GM19193 (cell line): ENCODE data around the gene MYO1E.

Experiments used
- POLR2A ChIP-seq: IDR thresholded peaks from 4 replicates; pipeline ENCODE4 v1.6.1; 2011; ENCODE audit not compliant: insufficient read depth, insufficient read length; ENCODE audit errors: extremely low read depth

Gene MYO1E

DNA sequence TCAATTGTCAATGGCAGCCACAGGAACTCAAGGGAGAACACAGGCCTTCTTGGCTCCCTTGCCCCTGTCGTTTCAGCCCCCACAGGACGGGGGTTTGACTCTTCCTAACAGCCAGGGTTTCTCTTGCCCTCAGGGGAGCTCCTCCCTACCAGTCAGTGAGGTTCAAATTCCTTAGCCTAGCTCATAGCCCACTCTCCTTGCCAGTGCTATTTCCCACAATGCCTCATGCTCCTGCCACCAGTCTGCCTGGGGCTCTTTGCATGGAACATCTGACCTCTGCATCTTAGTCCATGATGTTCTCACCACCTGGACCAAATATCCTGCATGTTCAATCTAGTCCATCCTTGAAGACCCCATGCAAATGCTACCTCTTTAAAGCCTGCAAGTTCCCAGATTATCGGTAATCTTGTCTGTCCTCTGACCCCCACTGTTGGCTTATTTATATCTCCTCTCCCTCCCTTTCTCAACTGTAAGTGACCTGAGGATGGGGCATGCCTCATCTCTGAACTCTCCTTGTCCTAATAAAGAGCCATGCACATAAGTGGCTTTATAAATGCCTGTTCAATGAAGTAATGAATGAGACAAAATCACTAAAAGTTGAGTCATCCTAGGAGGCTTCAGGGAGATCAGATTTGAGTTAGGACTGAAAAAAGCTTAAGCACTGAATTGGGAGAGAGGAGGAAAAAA is 78.0 kb downstream of the MYO1E start:
- no peak for TF ChIP-seq POLR2A

DNA sequence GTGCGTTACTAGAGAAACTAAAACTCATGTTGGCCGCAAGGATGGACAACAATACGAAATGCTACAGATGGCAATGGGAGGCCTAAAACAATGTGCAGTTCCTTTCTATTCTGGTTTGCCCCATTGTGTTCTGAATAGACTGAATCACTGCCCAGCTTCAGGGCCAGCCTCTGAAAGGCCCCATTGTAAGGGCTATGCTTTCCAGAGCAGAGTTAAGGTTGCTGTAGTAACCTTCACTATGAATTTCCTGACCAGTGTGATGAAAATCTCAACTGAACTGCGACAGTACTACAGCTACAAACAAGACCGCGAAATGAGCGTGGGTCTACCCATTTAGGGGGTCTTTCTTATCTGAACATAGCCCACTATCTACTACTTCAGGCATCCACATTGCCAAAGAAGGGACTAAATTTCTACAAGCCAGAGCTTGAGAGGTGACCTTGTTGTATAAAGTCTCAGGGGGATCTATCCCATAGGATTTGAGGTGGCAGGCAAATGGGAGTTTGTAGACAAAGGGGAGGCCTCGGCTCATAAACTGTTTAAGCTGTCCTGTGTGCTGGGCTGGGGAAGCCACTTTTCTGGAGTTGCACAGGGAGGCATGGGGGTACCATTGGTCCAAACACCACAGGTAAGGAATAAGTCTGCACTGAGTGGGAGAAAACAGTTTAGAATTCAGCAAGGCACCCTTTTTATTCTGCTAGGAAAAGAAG is 80.1 kb downstream of the MYO1E start:
- no peak for TF ChIP-seq POLR2A

DNA sequence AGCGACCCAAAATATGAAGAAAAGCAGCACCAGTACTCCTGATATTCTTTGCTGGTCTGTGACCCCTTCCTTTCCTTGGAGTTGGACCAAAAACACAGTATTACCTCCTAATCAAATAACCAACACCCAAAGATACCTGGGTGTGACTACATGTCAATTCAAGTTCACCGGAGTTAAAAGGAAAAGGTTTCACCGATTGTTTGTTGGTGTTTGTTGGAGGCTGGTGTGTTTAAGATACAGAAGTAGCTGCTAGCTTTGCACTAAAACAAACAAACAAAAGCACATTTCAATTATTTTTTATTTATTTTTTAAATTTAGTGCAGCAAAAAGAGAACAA is 81.5 kb downstream of the MYO1E start:
- TF ChIP-seq POLR2A: no peak

DNA sequence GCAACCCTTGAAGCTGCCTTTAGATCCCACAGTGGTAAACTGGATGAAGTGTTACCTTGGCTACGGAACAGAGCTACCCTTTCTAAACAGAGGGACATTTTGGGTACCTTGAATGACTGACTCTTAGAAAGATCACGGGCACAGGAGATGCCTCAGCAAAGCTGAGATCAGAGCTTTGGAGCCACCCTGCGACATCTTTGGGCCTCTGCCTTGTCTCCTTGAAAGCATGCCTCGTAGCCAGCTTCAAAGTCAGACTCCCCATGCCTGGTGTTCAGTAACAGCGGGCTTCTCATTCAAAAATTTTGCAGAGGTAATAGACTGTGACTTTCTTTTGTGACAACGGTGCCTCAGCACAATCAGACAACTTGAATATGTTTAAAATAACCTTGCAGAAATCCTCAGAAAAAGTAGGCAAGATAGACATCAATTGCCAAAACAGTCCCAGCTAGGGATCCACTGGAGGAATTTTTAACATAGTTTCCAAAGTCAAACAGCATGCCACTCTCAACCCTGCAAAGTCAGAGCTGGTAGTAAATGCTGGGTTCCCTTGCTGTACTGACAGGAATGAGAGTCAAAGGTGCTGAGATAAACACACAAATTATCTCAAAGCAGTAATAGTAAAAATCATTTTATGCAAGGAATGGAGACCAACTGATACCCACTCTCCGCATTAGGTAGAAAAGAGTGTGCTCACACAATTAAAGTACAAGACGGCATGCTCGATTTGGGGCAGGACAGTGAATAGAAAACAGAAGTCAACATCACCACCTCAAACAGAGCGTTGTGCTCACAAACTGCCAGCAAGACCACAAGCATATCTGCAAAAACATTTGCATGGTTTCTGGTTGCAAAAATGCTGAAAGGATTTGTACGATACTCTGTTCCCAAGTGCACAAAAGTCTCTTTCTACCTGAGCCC is 82.1 kb downstream of the MYO1E start:
- no peak for TF ChIP-seq POLR2A

DNA sequence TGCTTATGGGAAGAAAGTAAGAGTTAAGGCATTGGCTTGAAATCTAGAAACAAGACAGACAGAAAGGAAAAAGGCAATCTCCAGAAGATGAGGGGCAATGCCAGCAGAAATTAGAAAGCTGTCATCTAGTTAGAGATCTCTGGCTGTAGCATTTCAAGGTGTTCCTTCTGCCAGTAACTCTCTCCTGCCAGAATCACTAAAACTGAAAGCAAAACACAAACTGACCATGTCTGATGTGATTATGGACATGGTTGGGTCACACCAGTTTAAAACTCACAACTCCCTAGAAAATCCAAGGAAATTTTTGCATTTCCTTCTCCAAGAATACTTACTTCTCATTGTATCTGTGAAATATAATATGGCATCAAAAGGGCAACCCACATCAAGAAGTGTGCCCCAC is 83.1 kb downstream of the MYO1E start:
- no peak for TF ChIP-seq POLR2A

DNA sequence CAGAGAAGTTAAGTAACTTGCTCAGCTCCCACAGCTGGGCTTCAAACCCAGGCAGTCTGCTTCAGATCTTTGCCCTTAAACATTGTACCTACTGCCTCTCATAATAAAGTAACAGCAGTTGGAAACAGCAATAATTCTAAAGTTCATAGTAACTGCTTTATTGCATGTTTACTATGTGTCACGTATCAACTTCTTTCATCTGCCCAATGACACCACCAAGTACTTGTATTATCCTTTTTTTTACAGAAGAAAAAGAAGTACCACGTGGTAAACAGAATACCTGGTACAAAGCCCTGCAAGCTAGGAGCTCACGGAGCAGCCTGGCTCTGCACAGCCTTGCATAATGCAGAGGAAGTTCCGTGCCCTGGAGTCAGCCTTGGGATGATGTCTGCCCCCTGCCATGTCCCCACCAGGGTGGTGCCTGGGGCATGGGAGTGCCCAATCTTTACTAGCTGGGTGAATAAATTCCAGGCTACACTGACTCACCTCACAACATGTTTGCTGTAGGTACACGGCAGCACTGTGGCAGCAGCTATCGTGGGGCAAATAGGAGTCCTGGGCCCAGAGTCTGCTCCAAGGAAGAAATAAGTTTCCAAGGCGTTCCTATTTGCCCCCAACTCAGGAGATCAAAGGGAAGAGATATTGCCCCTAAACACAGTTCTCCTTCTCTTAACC is 88.8 kb downstream of the MYO1E start:
- no peak for TF ChIP-seq POLR2A

DNA sequence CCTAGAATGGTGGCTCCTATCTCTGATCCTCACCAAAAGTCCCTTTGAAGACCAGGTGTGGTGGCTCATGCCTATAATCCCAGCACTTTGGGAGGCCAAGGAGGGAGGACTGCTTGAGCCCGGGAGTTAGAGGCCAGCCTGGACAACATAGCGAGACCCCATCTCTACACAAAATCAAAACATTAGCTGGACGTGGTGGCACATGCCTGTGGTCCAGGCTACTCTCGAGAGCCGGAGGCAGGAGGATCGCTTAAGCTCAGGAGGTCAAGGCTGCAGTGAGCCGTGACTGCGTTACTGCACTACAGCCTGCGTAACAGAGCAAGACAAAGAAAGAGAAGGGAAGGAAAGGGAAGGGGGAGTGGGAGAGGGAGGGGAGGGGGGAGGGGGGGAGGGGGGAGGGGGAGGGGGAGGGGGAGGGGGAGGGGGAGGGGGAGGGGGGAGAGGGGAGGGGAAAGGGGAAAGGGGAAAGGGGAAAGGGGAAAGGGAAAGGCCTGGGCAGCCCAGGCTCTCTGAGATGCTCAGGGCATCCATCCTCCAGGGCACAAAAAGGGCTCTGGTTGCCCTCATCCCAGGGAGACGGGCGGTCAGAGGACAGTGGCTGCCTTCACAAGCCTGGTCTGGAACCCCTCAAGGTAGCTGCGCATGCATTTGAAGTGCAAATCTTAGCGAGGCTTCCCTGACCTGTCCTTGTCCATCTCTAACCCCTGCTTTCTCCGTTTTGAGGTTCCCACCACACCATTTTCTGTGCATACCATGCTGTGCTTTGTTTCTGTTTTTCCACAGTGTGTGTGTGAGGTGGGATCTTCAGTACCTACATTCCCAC is 89.9 kb downstream of the MYO1E start:
- no peak for TF ChIP-seq POLR2A

DNA sequence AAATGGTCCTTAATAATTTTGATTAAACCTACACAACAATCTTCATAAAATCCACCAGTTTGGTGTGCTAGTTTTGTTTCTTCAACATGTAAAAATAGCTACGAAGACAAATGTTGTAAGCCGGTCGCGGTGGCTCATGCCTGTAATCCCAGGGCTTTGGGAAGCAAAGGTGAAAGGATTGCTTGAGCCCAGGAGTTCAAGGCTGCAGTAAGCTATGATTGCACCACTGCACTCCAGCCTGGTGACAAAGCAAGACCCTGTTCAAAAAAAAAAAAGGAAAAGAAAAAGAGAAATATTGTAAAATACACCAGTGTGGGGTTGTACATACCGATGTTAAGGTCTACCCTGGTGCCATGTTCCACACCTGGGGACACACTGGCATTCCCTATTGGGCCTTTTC is 91.0 kb downstream of the MYO1E start:
- TF ChIP-seq POLR2A: no peak

DNA sequence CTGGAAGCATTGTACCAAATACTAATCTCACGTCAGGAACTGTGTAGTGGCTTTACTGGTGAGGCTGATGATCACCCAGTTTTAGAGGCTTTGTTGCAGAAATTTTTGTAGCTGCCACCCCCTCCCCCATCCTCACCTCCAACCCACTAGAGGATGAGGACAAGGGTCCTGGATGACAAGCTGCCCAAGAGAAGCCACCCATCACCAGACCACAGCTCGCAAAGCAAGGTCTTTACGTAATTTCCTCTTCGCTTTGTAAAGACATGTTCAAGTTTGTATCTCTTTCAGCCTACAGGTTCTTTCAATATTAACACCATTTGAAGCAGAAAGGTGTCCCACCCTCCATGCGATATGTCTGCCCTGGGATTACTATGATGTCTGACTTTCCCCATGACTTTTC is 91.8 kb downstream of the MYO1E start:
- TF ChIP-seq POLR2A: no peak

DNA sequence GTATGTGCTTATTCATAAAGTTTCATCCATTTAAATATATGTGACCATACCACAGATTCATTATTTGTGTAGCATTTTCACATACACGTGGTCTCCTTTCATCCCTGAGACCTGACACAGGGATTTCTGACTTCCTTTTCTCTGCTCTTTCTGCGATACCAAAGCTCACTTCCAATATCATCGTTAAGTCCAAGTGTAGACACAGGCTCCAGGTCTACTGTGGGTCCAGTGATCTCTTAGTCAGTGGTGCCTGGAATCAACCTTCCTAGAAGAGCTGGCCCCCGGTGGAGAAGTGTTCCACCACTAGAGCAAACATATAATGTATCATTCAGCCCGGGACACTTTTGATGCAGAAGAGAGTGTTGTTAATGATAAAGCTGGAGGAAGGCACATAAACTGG is 93.6 kb downstream of the MYO1E start:
- TF ChIP-seq POLR2A: no peak

DNA sequence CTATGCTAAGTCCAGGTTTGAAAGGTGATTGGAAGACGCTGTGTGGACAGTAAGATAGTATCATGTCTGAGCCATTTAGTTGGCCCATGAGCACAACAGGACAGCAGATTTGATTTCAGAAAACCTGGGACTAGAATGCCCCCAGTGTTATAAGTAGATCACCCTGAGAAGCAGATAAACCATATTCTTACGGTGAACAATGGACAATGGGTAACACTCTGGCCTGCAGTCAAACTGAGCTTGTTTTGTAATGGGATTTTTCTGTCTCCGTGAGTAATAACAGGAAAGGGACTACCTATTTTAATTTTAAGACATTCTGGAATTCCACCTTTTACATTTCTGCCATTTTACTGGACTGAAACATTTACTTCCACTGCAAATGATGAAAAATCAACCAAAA is 94.6 kb downstream of the MYO1E start:
- no peak for TF ChIP-seq POLR2A

DNA sequence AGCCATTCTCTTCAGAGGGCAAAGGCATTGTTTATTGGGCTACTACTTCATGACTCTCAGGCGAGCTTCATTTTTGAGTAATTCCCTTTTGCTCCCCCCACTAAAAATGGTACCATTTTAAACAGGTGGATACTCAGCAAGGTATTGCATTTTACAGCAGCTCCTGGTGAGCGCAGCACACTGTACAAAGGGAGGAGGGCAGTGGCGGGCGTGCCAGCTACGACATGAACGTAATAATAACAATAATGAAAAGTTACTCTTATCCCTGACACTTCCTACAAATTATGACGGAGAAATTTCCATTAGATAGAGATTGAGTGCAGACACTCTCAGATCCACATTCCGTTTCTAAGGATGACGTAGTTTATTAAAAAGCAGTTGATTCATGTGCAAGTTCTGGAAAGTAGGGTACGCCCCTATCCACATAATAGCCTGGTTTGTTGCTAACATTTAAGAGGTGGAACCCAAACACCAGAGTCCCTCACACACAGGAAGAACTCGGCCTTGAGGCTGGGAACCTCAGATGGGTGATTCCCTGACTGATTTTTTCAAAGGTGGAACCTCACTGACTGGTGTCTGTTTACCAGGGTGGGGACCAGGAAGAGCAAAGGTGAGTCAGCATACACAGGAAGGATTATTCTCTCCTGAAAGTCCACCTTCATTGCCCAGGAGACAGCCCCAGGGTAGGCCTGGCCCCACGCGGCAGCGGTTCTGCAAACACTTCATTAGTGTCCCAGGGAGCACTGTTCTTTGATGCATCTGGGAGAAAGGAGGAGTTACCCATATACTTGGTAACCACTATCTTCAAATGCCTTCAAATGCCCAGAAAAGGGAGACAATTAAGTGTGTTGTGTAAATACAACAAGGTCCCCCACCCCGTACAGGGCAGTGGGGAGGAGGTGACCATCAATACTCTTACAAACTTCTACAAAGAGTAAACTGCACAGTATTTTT is 96.2 kb downstream of the MYO1E start:
- TF ChIP-seq POLR2A: no peak

DNA sequence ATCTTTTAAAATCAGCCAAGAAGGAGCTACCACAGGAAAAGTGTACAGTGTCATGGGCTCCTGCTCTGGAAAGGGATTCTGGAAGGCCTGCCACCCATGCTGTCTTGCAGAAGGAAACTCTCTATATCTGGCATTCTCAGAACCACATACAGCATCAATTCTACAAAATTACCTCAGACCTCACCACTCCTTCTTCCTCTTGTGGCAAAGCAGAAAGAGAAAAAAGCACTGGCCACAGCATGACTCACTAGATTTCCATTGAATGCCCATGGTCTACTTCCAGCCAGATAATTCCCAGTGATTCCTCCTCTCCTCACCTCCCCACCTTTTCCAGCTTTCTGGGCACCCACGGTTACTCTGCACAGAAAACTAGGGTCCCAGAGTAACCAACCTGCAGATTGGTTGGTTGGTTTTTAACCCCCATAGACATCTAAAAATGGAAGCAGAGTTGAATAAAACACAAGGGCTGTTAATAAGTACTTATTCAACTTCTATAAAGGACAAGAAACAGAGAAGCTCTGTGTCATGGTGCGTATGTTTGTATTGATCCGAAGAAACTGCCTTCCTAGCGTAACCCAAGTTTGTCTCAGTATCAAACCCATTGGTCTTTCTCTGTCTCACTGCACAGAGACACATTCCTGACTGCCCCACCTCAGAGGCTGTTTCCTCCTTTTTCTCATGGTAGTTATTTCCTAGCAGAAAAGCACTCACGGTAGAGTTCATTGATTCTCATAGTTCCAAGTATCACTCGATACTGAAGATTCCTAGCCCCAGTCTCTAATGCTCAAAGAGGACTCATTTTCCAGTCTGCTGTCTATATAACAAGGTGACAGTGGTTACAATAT is 98.3 kb downstream of the MYO1E start:
- TF ChIP-seq POLR2A: no peak

DNA sequence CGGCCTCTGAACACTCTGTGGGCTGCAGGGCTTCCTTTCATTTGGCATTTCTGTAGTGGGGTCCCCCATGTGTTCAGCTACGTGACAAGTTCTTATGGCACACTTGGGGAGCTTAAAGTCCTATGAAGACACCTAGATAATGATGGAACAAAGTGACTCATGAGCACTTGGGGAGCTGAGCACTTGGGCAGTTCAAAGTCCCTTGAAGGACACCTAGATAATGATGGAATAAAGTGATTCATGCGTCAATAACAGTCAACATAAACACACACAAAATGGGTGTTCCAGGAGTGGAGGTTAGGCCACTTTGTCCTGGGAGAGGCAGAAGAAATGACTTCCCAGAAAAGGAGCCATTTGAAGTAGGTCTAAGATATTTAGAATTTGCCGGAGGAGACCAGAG is 99.4 kb downstream of the MYO1E start:
- no peak for TF ChIP-seq POLR2A
